ENCODE data around the gene SLC5A6.

SLC5A6 gene

GRCh38 chr2:27170581-27171337, 41.3 kb downstream of the SLC5A6 start:
- DNase-seq = no peak

GRCh38 chr2:27164960-27165763, 46.9 kb downstream of the SLC5A6 start:
- no peak for DNase-seq

- no peak for DNase-seq
These were observed 49.6 kb downstream of the SLC5A6 start for GRCh38 chr2:27162151-27163121.

- DNase-seq = no peak
These were observed 51.9 kb downstream of the SLC5A6 start for GRCh38 chr2:27160191-27160590.

GRCh38 chr2:27159271-27159670, 52.8 kb downstream of the SLC5A6 start:
- DNase-seq = no peak

- DNase-seq = no peak
These were observed 53.6 kb downstream of the SLC5A6 start for GRCh38 chr2:27158468-27158867.

- no peak for DNase-seq
These were observed 57.0 kb downstream of the SLC5A6 start for GRCh38 chr2:27155069-27155520.

- DNase-seq = no peak
These were observed 57.6 kb downstream of the SLC5A6 start for GRCh38 chr2:27154488-27154887.

- DNase-seq = peak; percentile 40 to 64
These were observed 59.1 kb downstream of the SLC5A6 start for GRCh38 chr2:27152796-27153464.

- DNase-seq = peak in 1 of 2 experiments; percentile 25
These were observed 59.8 kb downstream of the SLC5A6 start for GRCh38 chr2:27152102-27152795.

- no peak for DNase-seq
These were observed 61.3 kb downstream of the SLC5A6 start for GRCh38 chr2:27150639-27151230.
